NCI-H2107 (cell line): ENCODE data around the gene CUBN.
"Not testable (repeated sequence)": the region's sequence is repeated elsewhere in the genome, so short reads cannot be mapped to it uniquely, and the experiment has no call there.

ENCODE experiments used
- DNase-seq: peaks from one replicate; lab custom pipeline; 2025; lab: John Stamatoyannopoulos, UW

The CUBN gene

GRCh38 chr10:16867556-16867955, 262.1 kb downstream of the CUBN start:
- no peak for DNase-seq

- no peak for DNase-seq
Measured at GRCh38 chr10:16866541-16867275, 262.9 kb downstream of the CUBN start.

- DNase-seq = no peak
Measured at GRCh38 chr10:16865766-16866165, 263.8 kb downstream of the CUBN start.

GRCh38 chr10:16863766-16864165, 265.8 kb downstream of the CUBN start:
- DNase-seq = no peak

- no peak for DNase-seq
Measured at GRCh38 chr10:16857419-16857818, 272.2 kb downstream of the CUBN start.

GRCh38 chr10:16856567-16856966, 273.0 kb downstream of the CUBN start:
- DNase-seq = no peak

DNA sequence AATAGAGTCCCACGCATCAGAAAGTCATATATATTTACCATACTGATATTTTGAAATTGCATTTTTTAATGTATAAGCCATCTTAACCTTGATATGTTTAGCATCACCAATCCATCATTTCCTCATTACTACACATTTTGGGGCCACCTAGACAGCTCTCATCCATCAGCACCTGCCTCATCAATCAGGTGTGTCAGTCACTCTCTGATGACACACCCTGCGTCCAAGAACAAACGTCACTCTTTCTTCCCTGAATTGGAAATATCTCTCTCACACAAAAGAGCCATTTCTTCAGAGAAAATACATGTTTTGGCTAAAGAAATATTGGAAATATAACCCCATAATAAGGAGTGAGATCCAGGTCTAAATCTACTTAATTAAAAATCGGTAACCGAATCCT, 273.5 kb downstream of the CUBN start:
- DNase-seq = no peak

- no peak for DNase-seq
Measured at GRCh38 chr10:16854623-16855022, 275.0 kb downstream of the CUBN start.

DNA sequence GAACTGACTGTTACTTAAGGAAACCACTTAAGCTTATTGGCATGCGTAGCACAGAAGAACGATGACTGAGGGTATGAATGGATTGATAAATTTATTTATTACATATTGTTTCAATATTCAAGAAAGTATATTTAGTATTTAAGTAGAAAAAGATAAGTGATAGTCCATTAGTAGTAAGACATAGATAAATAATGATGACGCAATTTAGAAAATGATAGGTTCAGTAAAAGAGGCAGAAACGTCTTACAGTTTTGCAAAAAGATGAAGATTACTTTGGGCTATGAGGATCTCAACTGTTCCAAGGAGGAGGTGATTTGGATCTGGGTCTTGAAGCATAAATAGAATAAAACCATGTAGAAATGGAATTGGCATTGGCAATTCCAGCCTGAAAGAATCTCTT, 275.8 kb downstream of the CUBN start:
- DNase-seq = no peak

GRCh38 chr10:16853201-16853600, 276.4 kb downstream of the CUBN start:
- no peak for DNase-seq

DNA sequence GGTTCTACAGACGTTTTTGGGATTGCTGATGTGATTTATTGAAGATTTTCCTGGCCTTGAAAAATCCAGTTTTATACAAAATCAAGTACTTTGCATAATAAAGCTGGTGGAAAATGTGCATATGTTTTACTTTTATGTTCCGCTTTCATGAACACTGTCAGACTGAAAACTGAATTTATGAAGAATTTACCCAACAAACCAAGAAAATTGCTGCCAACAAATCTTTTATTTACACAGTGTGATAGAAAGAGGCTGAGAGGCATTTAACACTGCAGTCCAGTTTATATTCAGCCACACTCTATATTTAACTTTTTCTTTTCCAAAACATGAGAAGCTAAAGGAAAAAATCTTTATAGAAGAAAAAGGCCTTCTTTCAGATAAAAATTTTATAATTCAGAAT, 277.0 kb downstream of the CUBN start:
- DNase-seq = no peak

- DNase-seq = no peak
Measured at GRCh38 chr10:16848562-16849154, 281.0 kb downstream of the CUBN start.

GRCh38 chr10:16847644-16848043, 282.0 kb downstream of the CUBN start:
- DNase-seq = no peak

- no peak for DNase-seq
Measured at GRCh38 chr10:16845248-16845647, 284.4 kb downstream of the CUBN start.

DNA sequence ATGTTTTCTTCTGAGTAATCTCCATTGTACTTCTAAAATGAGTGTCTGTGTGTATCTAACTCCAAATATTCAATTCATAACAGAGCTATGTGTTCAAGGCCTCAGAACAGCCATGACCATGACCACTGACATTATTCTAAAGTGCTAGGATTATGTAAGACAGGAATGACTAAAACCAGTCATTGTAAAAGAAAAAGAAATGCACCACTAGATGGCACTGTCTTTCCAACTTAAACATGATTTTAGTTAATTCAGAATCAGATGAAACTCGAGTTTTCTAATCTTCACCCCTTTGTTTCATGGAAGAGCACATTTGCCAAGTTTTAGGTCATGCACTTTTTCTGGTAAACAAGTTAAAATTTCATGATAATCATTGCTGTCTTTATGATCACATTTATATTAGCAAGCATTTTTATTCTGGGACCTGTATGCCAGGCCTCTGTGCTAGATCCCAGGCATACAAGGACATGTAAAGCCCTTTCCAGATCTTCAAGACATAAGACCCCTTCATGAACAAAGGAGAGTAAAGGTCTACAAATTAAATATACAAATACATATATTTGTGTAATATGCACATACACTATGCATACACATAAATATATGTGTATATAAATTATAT, 286.2 kb downstream of the CUBN start:
- no peak for DNase-seq

- DNase-seq = no peak
Measured at GRCh38 chr10:16835228-16835627, 294.4 kb downstream of the CUBN start.

DNA sequence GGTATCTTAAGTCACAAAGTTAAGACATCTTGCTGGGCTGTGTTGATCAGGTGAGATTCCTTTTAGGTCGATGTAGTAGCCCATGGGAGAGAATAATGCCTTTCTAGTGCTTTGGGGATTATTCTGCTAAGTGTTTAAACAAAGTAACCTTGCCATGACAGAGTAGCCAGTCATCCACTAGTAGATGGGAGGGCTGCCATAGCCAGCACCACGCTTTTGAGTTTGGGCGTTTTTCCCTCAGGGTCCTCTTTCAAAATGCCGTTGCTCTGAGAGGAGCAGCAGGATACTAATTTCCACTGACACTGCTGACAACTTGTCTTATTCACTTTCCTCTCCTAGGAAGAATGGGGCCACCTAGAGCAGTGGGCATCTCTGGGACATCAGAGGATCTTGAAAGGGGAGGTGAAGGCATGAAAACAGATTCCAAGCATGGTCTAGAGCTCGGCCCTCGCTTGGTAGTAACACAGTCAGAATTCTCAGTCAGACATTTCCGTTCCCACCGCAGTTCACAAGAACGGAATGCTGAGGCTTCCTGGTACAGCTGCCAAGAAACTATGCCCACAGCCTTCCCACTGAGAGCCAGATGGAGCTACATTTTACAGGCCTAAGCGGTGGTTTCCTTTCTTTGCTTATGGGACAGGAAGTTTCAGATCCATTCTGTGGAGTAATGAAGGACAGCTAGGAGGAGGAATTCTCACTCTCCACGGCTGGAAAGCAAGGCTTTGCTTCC, 297.1 kb downstream of the CUBN start:
- no peak for DNase-seq

- DNase-seq = no peak
Measured at GRCh38 chr10:16828701-16829175, 300.9 kb downstream of the CUBN start.

DNA sequence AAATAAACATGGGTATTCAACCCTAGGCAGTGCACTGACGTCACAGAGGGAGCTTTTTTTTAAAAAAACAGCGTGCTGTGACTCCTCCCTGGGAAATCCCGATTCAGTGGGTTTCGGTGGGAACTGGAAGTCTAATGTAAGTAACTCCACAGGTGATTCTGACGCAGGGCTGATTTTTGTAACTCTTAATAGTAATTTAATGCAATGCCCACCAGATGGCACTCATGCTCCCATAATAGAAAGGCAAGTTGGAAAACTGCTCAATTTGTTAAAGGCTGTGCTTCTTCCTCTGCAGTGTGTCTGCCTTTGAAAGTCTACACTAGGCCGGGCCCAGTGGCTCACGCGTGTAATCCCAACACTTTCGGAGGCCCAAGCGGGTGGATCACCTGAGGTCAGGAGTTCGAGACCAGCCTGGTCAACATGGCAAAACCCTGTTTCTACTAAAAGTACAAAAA, 301.5 kb downstream of the CUBN start:
- no peak for DNase-seq

GRCh38 chr10:16827474-16827873, 302.1 kb downstream of the CUBN start:
- not testable (repeated sequence) for DNase-seq

DNA sequence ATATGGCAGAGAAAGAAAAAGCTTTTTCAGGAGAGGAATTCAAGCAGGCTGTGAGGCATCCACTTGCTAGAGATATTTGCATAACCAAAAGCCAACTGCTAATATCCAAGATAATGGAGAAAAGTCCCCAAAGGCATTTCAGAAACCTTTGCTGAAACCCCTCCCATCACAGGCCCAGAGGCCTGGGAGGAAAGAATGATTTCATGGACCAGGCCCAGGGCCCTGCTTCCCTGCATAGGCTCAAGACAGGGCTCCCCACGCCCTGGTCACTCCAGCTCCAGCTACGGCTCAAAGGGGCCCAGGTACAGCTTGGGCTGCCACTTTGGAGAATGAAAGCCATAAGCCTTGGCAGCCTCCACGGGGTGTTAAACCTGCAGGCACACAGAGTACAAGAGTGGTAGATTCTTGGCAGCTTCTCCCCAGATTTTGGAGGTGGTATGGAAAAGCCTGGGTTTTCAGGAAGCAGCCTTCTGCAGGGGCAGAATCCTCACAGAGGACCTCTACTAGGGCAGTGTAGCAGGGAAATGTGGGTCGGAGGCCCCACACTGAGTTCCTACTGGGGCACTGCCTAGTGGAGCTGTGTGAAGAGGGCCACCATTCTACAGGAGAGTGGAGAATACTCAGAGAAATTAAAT, 306.8 kb downstream of the CUBN start:
- DNase-seq = no peak

GRCh38 chr10:16822027-16822426, 307.6 kb downstream of the CUBN start:
- DNase-seq = no peak
